ENCODE measurements around the gene CCDC177.
"Not testable (repeated sequence)": the region's sequence is repeated elsewhere in the genome, so short reads cannot be mapped to it uniquely, and the experiment has no call there.

The CCDC177 gene

GRCh38 chr14:69605738-69606137 is 31.1 kb upstream of the CCDC177 start:
- H3K27me3 ChIP-seq (replicated peaks in 2 of 5; ENCODE audit: control insufficient read depth in 4 of 5, insufficient read depth in 5 of 5, low read length in 4 of 5): no peaks in the 10 kb centered on the region
- H3K9me3 ChIP-seq (ENCODE audit: control extremely low read depth in 1 of 5, control insufficient read depth in 4 of 5, insufficient read depth in 2 of 5, low read depth in 1 of 5, low read length in 4 of 5): no peaks in the 10 kb centered on the region
- POLR2A ChIA-PET: interaction anchor here (1.4 kb wide), 1 partner anchor 167 kb away, joined by 3 read pairs; no protein-coding TSS in a partner anchor
- CTCF ChIA-PET: interaction anchor here (0.8 to 10.4 kb wide), 19 partner anchors 10 to 149 kb away, joined by 3 to 83 read pairs (median 3); partner anchors contain the start of gene CCDC177
- H3K36me3 ChIP-seq (ENCODE audit: control insufficient read depth in 4 of 4, insufficient read depth in 4 of 4, low read length in 3 of 4): no peaks in the 10 kb centered on the region
- no peak for DNase-seq
- peaks cover 1 to 11% (median 9%) of the 10 kb centered on the region in 4 experiments for H3K4me1 ChIP-seq (ENCODE audit: control extremely low read depth in 1 of 4, control insufficient read depth in 4 of 4, insufficient read depth in 4 of 4, low read length in 3 of 4)
- no peak overlapping the region for H3K27ac ChIP-seq (ENCODE audit: insufficient read depth in 1 of 2, low read depth in 1 of 2, low read length in 2 of 2, poor library complexity in 1 of 2, severe bottlenecking in 2 of 2)
- no peak overlapping the region for H3K4me3 ChIP-seq (ENCODE audit: control insufficient read depth in 1 of 7, extremely low read depth in 1 of 7, insufficient read depth in 4 of 7, low read depth in 2 of 7, low read length in 6 of 7)

- POLR2A ChIA-PET: no interaction called here
- DNase-seq: no peak
- H3K27me3 ChIP-seq (replicated peaks in 2 of 5; ENCODE audit: control insufficient read depth in 4 of 5, insufficient read depth in 5 of 5, low read length in 4 of 5): no peaks in the 10 kb centered on the region
- H3K27ac ChIP-seq (ENCODE audit: insufficient read depth in 1 of 2, low read depth in 1 of 2, low read length in 2 of 2, poor library complexity in 1 of 2, severe bottlenecking in 2 of 2): no peak overlapping the region
- CTCF ChIA-PET: interaction anchor here (1.0 to 2.8 kb wide), 8 partner anchors 9 to 428 kb away, joined by 3 to 17 read pairs (median 4); partner anchors contain the start of gene SUSD6
- 93% methylated on average over 3 of the region's 3 CpGs for WGBS (ENCODE audit: insufficient coverage)
- H3K36me3 ChIP-seq (ENCODE audit: control insufficient read depth in 4 of 4, insufficient read depth in 4 of 4, low read length in 3 of 4): no peaks in the 10 kb centered on the region
- H3K4me3 ChIP-seq (ENCODE audit: control insufficient read depth in 1 of 7, extremely low read depth in 1 of 7, insufficient read depth in 4 of 7, low read depth in 2 of 7, low read length in 6 of 7): no peak overlapping the region
- H3K9me3 ChIP-seq (ENCODE audit: control extremely low read depth in 1 of 5, control insufficient read depth in 4 of 5, insufficient read depth in 2 of 5, low read depth in 1 of 5, low read length in 4 of 5): no peaks in the 10 kb centered on the region
- no peaks in the 10 kb centered on the region for H3K4me1 ChIP-seq (ENCODE audit: control extremely low read depth in 1 of 4, control insufficient read depth in 4 of 4, insufficient read depth in 4 of 4, low read length in 3 of 4)
Measured at GRCh38 chr14:69600304-69600891, 25.7 kb upstream of the CCDC177 start.

GRCh38 chr14:69599431-69599830 is 24.8 kb upstream of the CCDC177 start:
- not testable (repeated sequence) for DNase-seq; H3K9me3 ChIP-seq (ENCODE audit: control extremely low read depth in 1 of 5, control insufficient read depth in 4 of 5, insufficient read depth in 2 of 5, low read depth in 1 of 5, low read length in 4 of 5); H3K27me3 ChIP-seq (replicated peaks in 2 of 5; ENCODE audit: control insufficient read depth in 4 of 5, insufficient read depth in 5 of 5, low read length in 4 of 5); H3K36me3 ChIP-seq (ENCODE audit: control insufficient read depth in 4 of 4, insufficient read depth in 4 of 4, low read length in 3 of 4); H3K27ac ChIP-seq (ENCODE audit: insufficient read depth in 1 of 2, low read depth in 1 of 2, low read length in 2 of 2, poor library complexity in 1 of 2, severe bottlenecking in 2 of 2); H3K4me1 ChIP-seq (ENCODE audit: control extremely low read depth in 1 of 4, control insufficient read depth in 4 of 4, insufficient read depth in 4 of 4, low read length in 3 of 4); H3K4me3 ChIP-seq (ENCODE audit: control insufficient read depth in 1 of 7, extremely low read depth in 1 of 7, insufficient read depth in 4 of 7, low read depth in 2 of 7, low read length in 6 of 7)
- ChIA-PET CTCF (interaction anchor here (1.0 to 4.0 kb wide), 6 partner anchors 9 to 429 kb away, joined by 3 to 17 read pairs (median 4); no protein-coding TSS in a partner anchor), POLR2A (interaction anchor here (0.6 kb wide), 1 partner anchor 19 kb away, joined by 4 read pairs; no protein-coding TSS in a partner anchor)
- 100% methylated on average over 2 of the region's 5 CpGs for WGBS (ENCODE audit: insufficient coverage)

- H3K4me3 ChIP-seq (ENCODE audit: control insufficient read depth in 1 of 7, extremely low read depth in 1 of 7, insufficient read depth in 4 of 7, low read depth in 2 of 7, low read length in 6 of 7): no peak overlapping the region
- ChIA-PET CTCF (interaction anchor here (1.3 to 5.1 kb wide), 5 partner anchors 10 to 132 kb away, joined by 4 to 26 read pairs (median 5); no protein-coding TSS in a partner anchor), POLR2A (no interaction called here)
- 95% methylated on average over 3 of the region's 5 CpGs for WGBS (ENCODE audit: insufficient coverage)
- no peaks in the 10 kb centered on the region for H3K4me1 ChIP-seq (ENCODE audit: control extremely low read depth in 1 of 4, control insufficient read depth in 4 of 4, insufficient read depth in 4 of 4, low read length in 3 of 4)
- H3K27me3 ChIP-seq (replicated peaks in 2 of 5; ENCODE audit: control insufficient read depth in 4 of 5, insufficient read depth in 5 of 5, low read length in 4 of 5): no peaks in the 10 kb centered on the region
- H3K36me3 ChIP-seq (ENCODE audit: control insufficient read depth in 4 of 4, insufficient read depth in 4 of 4, low read length in 3 of 4): no peaks in the 10 kb centered on the region
- no peak overlapping the region for H3K27ac ChIP-seq (ENCODE audit: insufficient read depth in 1 of 2, low read depth in 1 of 2, low read length in 2 of 2, poor library complexity in 1 of 2, severe bottlenecking in 2 of 2)
- no peak for DNase-seq
- no peaks in the 10 kb centered on the region for H3K9me3 ChIP-seq (ENCODE audit: control extremely low read depth in 1 of 5, control insufficient read depth in 4 of 5, insufficient read depth in 2 of 5, low read depth in 1 of 5, low read length in 4 of 5)
Measured at GRCh38 chr14:69595336-69595735, 20.7 kb upstream of the CCDC177 start.

- DNase-seq: no peak
- ChIA-PET CTCF (interaction anchor here (1.3 to 5.1 kb wide), 5 partner anchors 11 to 132 kb away, joined by 4 to 26 read pairs (median 6); no protein-coding TSS in a partner anchor), POLR2A (no interaction called here)
- 100% methylated on average over 4 of the region's 6 CpGs for WGBS (ENCODE audit: insufficient coverage)
- H3K27ac ChIP-seq (ENCODE audit: insufficient read depth in 1 of 2, low read depth in 1 of 2, low read length in 2 of 2, poor library complexity in 1 of 2, severe bottlenecking in 2 of 2): no peak overlapping the region
- H3K4me3 ChIP-seq (ENCODE audit: control insufficient read depth in 1 of 7, extremely low read depth in 1 of 7, insufficient read depth in 4 of 7, low read depth in 2 of 7, low read length in 6 of 7): no peak overlapping the region
- no peaks in the 10 kb centered on the region for H3K36me3 ChIP-seq (ENCODE audit: control insufficient read depth in 4 of 4, insufficient read depth in 4 of 4, low read length in 3 of 4)
- H3K9me3 ChIP-seq (ENCODE audit: control extremely low read depth in 1 of 5, control insufficient read depth in 4 of 5, insufficient read depth in 2 of 5, low read depth in 1 of 5, low read length in 4 of 5): no peaks in the 10 kb centered on the region
- H3K27me3 ChIP-seq (replicated peaks in 2 of 5; ENCODE audit: control insufficient read depth in 4 of 5, insufficient read depth in 5 of 5, low read length in 4 of 5): no peaks in the 10 kb centered on the region
- H3K4me1 ChIP-seq (ENCODE audit: control extremely low read depth in 1 of 4, control insufficient read depth in 4 of 4, insufficient read depth in 4 of 4, low read length in 3 of 4): no peaks in the 10 kb centered on the region
Measured at GRCh38 chr14:69594846-69595245, 20.2 kb upstream of the CCDC177 start.

GRCh38 chr14:69593018-69593677 is 18.5 kb upstream of the CCDC177 start:
- H3K4me1 ChIP-seq (ENCODE audit: control extremely low read depth in 1 of 4, control insufficient read depth in 4 of 4, insufficient read depth in 4 of 4, low read length in 3 of 4): no peaks in the 10 kb centered on the region
- POLR2A ChIA-PET: no interaction called here
- H3K9me3 ChIP-seq (ENCODE audit: control extremely low read depth in 1 of 5, control insufficient read depth in 4 of 5, insufficient read depth in 2 of 5, low read depth in 1 of 5, low read length in 4 of 5): no peaks in the 10 kb centered on the region
- 100% methylated on average over 3 of the region's 6 CpGs for WGBS (ENCODE audit: insufficient coverage)
- no peaks in the 10 kb centered on the region for H3K27me3 ChIP-seq (replicated peaks in 2 of 5; ENCODE audit: control insufficient read depth in 4 of 5, insufficient read depth in 5 of 5, low read length in 4 of 5)
- H3K27ac ChIP-seq (ENCODE audit: insufficient read depth in 1 of 2, low read depth in 1 of 2, low read length in 2 of 2, poor library complexity in 1 of 2, severe bottlenecking in 2 of 2): no peak overlapping the region
- CTCF ChIA-PET: interaction anchor here (1.5 to 5.1 kb wide), 5 partner anchors 10 to 138 kb away, joined by 3 to 26 read pairs (median 6); no protein-coding TSS in a partner anchor
- no peaks in the 10 kb centered on the region for H3K36me3 ChIP-seq (ENCODE audit: control insufficient read depth in 4 of 4, insufficient read depth in 4 of 4, low read length in 3 of 4)
- H3K4me3 ChIP-seq (ENCODE audit: control insufficient read depth in 1 of 7, extremely low read depth in 1 of 7, insufficient read depth in 4 of 7, low read depth in 2 of 7, low read length in 6 of 7): no peak overlapping the region
- no peak for DNase-seq

GRCh38 chr14:69591317-69591716 is 16.6 kb upstream of the CCDC177 start:
- H3K4me1 ChIP-seq (ENCODE audit: control extremely low read depth in 1 of 4, control insufficient read depth in 4 of 4, insufficient read depth in 4 of 4, low read length in 3 of 4): peaks cover 0 to 4% (median 0%) of the 10 kb centered on the region in 4 experiments
- WGBS (ENCODE audit: insufficient coverage): 88% methylated on average over 2 of the region's 2 CpGs
- no peak overlapping the region for H3K27ac ChIP-seq (ENCODE audit: insufficient read depth in 1 of 2, low read depth in 1 of 2, low read length in 2 of 2, poor library complexity in 1 of 2, severe bottlenecking in 2 of 2)
- no peak overlapping the region for H3K4me3 ChIP-seq (ENCODE audit: control insufficient read depth in 1 of 7, extremely low read depth in 1 of 7, insufficient read depth in 4 of 7, low read depth in 2 of 7, low read length in 6 of 7)
- H3K9me3 ChIP-seq (ENCODE audit: control extremely low read depth in 1 of 5, control insufficient read depth in 4 of 5, insufficient read depth in 2 of 5, low read depth in 1 of 5, low read length in 4 of 5): no peaks in the 10 kb centered on the region
- H3K36me3 ChIP-seq (ENCODE audit: control insufficient read depth in 4 of 4, insufficient read depth in 4 of 4, low read length in 3 of 4): no peaks in the 10 kb centered on the region
- H3K27me3 ChIP-seq (replicated peaks in 2 of 5; ENCODE audit: control insufficient read depth in 4 of 5, insufficient read depth in 5 of 5, low read length in 4 of 5): no peaks in the 10 kb centered on the region
- CTCF ChIA-PET: interaction anchor here (1.0 to 1.8 kb wide), 2 partner anchors 9 to 13 kb away, joined by 4 read pairs; no protein-coding TSS in a partner anchor
- no peak for DNase-seq
- POLR2A ChIA-PET: no interaction called here
